GM12875 (cell line): ENCODE results near the gene DAB2IP.

ENCODE experiments used
- H3K4me3 ChIP-seq: one replicate; pipeline ENCODE4 v1.5.1; 2011; ENCODE audit warnings: low read depth, low read length, control low read depth
- CTCF ChIP-seq: IDR thresholded peaks from 2 replicates; pipeline ENCODE4 v1.5.1; 2011; ENCODE audit warnings: low read depth, mild to moderate bottlenecking, control low read depth, inconsistent platforms, low read length, moderate library complexity, borderline replicate concordance; ENCODE audit not compliant: insufficient read depth

DAB2IP gene

DNA sequence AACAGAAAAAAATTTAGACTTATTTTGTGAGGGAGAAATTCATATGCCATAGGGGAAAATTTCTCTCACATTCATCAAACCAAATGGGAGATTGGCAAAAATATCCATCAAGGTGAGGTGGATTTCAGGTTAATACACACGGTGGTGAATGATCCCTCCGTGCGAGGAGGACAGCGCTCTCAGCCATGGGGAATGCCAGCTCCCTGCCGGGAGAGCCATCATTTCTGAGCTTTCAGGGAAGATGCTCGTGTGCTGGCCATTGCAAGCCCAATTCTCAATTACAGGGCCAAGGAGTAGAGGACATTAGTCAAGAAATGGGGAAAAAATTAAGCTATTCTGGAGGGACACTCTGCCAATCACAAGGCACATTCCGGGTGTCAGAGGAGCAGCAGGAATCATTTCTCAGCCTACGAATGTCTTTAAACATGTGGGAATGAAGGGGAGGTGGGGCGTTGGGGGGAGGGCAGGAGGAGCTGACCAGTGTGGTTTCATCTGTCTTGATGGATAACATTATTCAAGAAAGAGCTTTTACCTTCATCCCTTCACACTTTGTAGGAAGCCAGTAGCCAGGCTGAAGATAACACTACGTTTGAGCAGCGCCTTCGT, 165.5 kb downstream of the DAB2IP start:
- no peak for TF ChIP-seq CTCF
- no peak overlapping the region for H3K4me3 ChIP-seq

DNA sequence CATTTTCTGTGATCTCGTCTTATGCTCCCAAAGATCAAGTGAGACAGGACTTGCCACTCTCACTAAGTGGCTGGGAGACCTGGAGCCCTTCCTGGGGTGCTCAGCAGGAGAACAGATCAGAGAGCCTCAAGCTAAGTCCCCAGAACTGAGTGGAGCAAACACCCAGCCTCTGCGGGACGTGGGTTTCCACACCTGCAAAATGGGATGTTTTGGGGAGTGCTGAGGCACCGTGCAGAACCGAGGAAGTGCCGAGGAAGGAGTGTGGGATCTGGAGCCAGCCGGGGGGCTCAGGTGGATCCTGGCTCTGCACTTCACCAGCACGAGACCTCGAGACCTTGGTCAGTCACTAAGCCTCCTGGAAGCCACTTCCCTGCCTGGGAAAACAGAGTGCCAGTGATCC, 166.0 kb downstream of the DAB2IP start:
- TF ChIP-seq CTCF = no peak
- no peak overlapping the region for H3K4me3 ChIP-seq

DNA sequence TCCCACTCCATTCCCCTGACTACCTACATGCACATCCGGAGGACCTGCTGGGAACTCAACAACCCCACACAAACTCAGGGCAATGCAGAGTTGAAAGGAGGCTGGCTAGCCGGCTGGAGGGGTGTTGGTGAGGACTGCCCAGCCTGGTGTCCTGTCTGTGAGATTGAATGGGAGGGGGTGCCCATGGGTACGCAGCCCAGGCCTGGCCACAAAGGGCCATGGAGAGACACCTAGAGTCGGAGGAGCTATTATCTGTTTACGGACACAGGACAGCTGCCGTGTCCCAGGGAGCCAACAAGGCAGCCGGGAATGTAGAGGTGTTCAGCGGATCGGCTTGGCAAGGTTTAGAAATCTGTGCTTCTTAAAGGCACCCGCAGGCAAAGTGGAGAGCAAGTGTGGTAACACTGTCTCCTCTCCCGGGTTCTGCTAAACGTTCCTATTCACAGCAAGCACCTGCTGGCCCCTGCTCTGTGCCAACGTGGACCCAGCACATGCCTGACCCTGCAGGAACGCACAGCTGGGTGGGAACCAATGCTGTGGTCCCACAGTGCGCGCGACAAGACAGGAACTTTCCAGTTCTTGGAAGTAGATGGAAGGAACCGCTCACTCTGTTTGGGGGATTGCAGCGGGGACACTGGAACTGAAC, 166.7 kb downstream of the DAB2IP start:
- no peak overlapping the region for H3K4me3 ChIP-seq

DNA sequence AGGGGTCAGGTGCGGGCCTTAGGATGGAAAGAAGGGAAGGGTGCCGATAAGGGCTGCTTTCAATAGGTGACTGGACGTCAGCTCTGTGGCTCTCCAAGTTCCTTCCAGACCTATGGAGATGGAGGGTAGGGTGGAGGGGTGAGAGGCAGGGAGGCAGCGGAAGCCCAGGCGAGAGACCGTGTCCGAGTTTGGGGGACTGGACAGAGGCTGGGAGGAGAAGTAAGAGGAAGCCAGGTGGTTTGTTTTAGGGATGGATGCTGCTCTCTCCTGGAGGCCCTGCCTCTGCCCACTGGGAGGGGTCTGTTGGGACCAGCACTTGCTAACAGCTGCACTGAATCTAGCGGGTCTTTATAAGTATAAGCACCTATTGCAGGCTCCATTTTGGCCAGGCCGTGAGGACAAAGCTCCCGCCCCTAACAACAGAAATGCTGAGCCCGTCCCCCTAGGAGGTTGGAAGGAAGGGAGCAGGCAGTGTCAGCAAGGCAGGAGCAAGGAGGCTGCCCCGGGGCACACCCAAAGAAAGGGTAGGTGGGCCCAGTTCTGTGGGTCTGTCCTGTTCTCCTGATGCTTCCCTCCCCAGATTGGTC, 167.5 kb downstream of the DAB2IP start:
- no peak overlapping the region for H3K4me3 ChIP-seq

More for the DNA sequence above, 166.7 kb downstream of the DAB2IP start:
- TF ChIP-seq CTCF = no peak

DNA sequence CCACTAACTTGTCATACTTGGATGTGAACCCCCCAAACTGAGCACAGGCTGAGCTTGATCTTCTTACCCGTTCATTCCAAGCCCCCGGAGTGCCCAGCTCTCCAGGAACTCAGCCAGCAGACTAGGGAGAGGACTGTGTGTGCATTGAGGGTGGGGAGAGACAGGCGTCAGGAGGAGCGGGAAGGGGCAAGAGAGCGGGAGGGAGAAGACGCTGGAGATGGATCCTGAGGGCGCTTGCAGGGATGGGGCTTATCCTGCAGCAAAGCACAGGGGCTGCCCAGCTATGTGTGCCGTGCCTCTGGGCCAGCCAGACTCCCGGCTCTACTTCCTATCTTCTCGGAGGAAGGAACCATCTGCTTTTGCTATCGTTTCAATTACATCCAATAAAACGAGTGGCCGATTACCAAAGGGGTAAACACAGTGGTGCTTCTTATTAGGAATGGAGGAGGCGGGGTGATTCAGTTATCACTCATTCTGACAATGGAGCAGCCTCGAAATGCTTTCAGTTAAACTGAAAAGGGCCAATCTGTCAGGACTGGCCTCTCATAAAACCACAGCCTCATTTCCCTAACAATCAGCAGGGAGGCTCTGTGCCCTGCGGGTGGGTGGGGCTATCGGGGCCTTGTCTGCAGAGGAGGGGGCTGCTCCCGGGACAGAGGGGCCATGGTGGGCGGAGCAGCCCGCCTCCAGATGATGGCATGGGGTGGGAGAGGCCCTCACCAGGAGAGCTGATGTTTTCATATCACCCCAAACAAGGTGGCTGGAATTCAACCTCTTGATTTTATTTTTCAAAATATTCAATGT, 168.2 kb downstream of the DAB2IP start:
- H3K4me3 ChIP-seq = no peak overlapping the region
- TF ChIP-seq CTCF = no peak

More for the DNA sequence above, 167.5 kb downstream of the DAB2IP start:
- no peak for TF ChIP-seq CTCF

- no peak for TF ChIP-seq CTCF
- no peak overlapping the region for H3K4me3 ChIP-seq
Observed at GRCh38 chr9:121820286-121821005, 169.0 kb downstream of the DAB2IP start.
